ENCODE results near the gene ARHGEF6. TPM values are rescaled to one million over a fixed set of nuclear protein-coding genes. Genes with fewer than 3 reads are reported as not detected.
"Not testable (repeated sequence)": the region's sequence is repeated elsewhere in the genome, so short reads cannot be mapped to it uniquely, and the experiment has no call there.

Gene ARHGEF6
- polyA plus RNA-seq, 1 experiment = 3.0 TPM

DNA sequence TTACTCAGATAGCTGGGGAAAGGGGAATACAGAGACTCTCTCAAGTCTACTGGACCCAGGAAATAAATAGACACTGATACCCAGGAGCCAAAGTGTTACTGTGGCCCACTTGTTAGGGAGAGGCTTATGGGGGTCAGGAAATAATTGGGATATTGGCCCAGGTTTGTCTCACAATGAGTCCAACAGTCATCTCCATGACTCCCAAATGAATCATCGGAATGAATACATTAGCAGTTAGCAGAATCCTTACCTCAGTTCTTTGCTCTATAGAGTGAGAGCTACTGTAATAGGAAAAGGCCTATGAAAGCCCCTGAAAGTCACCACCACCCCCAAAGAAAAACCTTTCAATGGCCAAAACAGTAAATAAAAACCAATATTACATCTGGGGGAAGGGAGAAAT lies 42.4 kb upstream of the ARHGEF6 start:
- H3K4me3 ChIP-seq (ENCODE audit: low read depth, low read length) = no peak overlapping the region
- TF ChIP-seq, protein P1, sequence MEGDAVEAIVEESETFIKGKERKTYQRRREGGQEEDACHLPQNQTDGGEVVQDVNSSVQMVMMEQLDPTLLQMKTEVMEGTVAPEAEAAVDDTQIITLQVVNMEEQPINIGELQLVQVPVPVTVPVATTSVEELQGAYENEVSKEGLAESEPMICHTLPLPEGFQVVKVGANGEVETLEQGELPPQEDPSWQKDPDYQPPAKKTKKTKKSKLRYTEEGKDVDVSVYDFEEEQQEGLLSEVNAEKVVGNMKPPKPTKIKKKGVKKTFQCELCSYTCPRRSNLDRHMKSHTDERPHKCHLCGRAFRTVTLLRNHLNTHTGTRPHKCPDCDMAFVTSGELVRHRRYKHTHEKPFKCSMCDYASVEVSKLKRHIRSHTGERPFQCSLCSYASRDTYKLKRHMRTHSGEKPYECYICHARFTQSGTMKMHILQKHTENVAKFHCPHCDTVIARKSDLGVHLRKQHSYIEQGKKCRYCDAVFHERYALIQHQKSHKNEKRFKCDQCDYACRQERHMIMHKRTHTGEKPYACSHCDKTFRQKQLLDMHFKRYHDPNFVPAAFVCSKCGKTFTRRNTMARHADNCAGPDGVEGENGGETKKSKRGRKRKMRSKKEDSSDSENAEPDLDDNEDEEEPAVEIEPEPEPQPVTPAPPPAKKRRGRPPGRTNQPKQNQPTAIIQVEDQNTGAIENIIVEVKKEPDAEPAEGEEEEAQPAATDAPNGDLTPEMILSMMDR (IDR thresholded peaks at IDR 0.05; ENCODE audit: insufficient read depth, low read depth, low read length) = no peak
- H3K36me3 ChIP-seq (ENCODE audit: control insufficient read depth, insufficient read depth, low read length) = no peaks in the 10 kb centered on the region
- H3K27me3 ChIP-seq (ENCODE audit: control insufficient read depth, insufficient read depth, low read length) = no peaks in the 10 kb centered on the region
- POLR2A ChIA-PET = no interaction called here
- CTCF ChIA-PET = no interaction called here
- DNase-seq (ENCODE audit: low read depth) = no peak

DNA sequence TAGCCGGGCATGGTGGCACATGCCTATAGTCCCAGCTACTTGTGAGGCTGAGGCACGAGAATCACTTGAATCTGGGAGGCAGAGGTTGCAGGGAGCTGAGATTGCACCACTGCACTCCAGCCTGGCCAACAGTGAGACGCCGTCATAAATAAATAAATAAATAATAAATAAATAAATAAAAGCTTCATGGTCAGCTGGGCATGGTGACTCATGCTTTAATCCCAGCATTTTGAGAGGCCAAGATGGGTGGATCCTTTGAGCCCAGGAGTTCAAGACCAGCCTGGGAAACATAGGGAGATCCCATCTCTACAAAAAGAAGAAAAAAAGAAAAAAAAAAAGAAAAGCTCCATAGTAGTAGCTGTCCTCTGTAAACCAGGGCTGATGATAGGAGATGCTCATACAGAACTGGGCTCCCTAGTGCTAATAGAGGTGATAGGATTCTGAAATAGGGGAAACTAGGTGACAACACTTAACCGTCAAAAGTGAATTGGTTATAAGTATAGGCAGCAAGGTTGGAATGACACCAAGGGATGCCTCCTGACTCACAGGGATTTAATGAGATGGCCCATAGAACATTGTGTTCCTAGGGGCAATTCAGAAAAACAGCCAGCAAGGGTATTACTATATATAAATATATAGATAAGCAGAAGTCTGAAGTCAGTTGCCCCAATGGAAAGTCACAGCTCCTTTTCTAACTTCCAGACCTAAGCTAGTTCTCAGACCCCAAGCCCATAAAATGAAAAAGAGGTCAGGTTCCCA lies 41.8 kb upstream of the ARHGEF6 start:
- no peak overlapping the region for H3K4me3 ChIP-seq (ENCODE audit: low read depth, low read length)
- CTCF ChIA-PET = no interaction called here
- POLR2A ChIA-PET = no interaction called here
- TF ChIP-seq, protein P1 (IDR thresholded peaks at IDR 0.05; ENCODE audit: insufficient read depth, low read depth, low read length) = no peak
- H3K27me3 ChIP-seq (ENCODE audit: control insufficient read depth, insufficient read depth, low read length) = no peaks in the 10 kb centered on the region
- H3K36me3 ChIP-seq (ENCODE audit: control insufficient read depth, insufficient read depth, low read length) = no peaks in the 10 kb centered on the region
- no peak for DNase-seq (ENCODE audit: low read depth)

DNA sequence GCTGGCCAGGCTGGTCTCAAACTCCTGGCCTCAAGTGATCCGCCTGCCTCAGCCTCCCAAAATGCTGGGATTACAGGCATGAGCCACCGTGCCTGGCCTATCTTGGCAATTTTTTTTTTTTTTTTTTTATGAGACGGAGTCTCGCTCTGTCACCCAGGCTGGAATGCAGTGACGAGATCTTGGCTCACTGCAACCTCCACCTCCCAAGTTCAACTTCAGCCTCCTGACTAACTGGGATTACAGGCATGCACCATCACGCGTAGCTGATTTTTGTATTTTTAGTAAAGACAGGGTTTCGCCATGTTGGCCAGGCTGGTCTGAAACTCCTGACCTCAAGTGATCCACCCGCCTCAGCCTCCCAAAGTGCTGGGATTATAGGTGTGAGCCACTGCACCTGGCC lies 39.0 kb upstream of the ARHGEF6 start:
- POLR2A ChIA-PET; H3K4me3 ChIP-seq (ENCODE audit: low read depth, low read length); H3K27me3 ChIP-seq (ENCODE audit: control insufficient read depth, insufficient read depth, low read length); DNase-seq (ENCODE audit: low read depth); CTCF ChIA-PET; H3K36me3 ChIP-seq (ENCODE audit: control insufficient read depth, insufficient read depth, low read length): not testable (repeated sequence)

DNA sequence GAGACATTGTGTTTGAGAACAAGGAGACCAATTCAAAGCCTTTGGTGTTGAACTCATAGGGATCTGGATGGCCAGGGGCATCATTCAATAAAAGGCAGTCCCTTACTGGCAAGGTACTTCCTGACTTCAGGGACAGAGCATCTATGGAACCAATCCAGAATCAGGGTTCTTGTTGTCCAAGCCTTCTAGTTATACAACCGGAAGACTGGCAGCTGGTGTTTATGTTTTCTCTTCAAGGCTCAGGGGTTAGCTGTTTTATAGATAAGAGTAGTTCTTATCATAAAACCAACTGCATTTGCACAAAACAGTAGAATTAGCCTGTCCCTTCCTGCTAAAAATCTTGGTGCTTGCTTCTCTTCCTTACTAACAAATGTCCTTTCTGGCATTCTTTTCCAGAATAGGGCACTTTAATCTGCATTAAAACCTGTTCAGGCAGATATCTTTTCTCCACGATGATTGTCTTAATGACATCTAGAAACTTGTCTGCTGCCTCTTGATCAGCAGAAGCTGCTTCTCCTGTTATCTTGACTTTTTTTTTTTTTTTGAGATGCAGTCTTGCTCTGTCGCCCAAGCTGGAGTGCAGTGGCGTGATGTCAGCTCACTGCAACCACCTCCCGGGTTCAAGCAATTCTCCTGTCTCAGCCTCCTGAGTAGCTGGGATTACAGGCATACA lies 38.4 kb upstream of the ARHGEF6 start:
- TF ChIP-seq, protein P1 (IDR thresholded peaks at IDR 0.05; ENCODE audit: insufficient read depth, low read depth, low read length) = no peak
- CTCF ChIA-PET = no interaction called here
- DNase-seq (ENCODE audit: low read depth) = no peak
- Histone ChIP-seq H3K27me3 (ENCODE audit: control insufficient read depth, insufficient read depth, low read length) (no peaks in the 10 kb centered on the region), H3K36me3 (ENCODE audit: control insufficient read depth, insufficient read depth, low read length) (no peaks in the 10 kb centered on the region), H3K4me3 (ENCODE audit: low read depth, low read length) (no peak overlapping the region)
- POLR2A ChIA-PET = no interaction called here

DNA sequence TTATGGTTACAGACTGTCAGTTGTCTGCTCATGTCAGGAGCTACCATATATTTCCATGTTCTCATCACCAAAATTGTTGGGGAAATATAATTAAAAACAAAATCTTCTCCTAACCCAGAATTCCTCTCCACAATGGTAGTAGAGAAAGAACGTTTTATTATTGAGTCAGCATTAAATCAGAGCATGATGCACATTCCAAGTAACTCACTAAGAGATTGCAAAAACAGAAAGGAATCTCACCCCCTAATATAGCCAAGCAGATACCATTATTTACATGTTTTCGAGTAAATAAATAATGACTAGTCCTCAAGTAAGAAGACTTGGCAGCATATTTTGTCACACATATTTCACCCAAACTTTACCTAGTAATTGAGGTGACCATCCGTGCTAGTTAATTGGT lies 36.2 kb upstream of the ARHGEF6 start:
- DNase-seq (ENCODE audit: low read depth) = no peak
- no peaks in the 10 kb centered on the region for H3K27me3 ChIP-seq (ENCODE audit: control insufficient read depth, insufficient read depth, low read length)
- H3K36me3 ChIP-seq (ENCODE audit: control insufficient read depth, insufficient read depth, low read length) = no peaks in the 10 kb centered on the region
- CTCF ChIA-PET = no interaction called here
- TF ChIP-seq, protein P1 (IDR thresholded peaks at IDR 0.05; ENCODE audit: insufficient read depth, low read depth, low read length) = no peak
- POLR2A ChIA-PET = no interaction called here
- H3K4me3 ChIP-seq (ENCODE audit: low read depth, low read length) = no peak overlapping the region

All from BJ (cell line).